Stimulated activated CD8-positive, alpha-beta memory T cell treated with anti-CD3 and anti-CD28 coated beads, Interleukin-4, amount 100 ng/mL, for 1 hour (primary cell): ENCODE measurements around the gene C1QTNF3.
"Not testable (repeated sequence)": the region's sequence is repeated elsewhere in the genome, so short reads cannot be mapped to it uniquely, and the experiment has no call there.

Experiments
- DNase-seq, 2 donors: peaks; one replicate each; pipeline ENCODE4 v3.0.0-alpha.2; 2020; ENCODE audit warnings: low read depth in 2 of 2, low spot score in 1 of 2

Gene C1QTNF3

GRCh38 chr5:34051374-34051980, 8.5 kb upstream of the C1QTNF3 start:
- DNase-seq: no peak

- no peak for DNase-seq
These were observed 5.0 kb upstream of the C1QTNF3 start for GRCh38 chr5:34047774-34048572.

GRCh38 chr5:34047143-34047542, 4.1 kb upstream of the C1QTNF3 start:
- DNase-seq: no peak

GRCh38 chr5:34045996-34046395, 3.0 kb upstream of the C1QTNF3 start:
- no peak for DNase-seq

GRCh38 chr5:34045023-34045422, 2.0 kb upstream of the C1QTNF3 start:
- DNase-seq: no peak

GRCh38 chr5:34042321-34042720, 692 bp downstream of the C1QTNF3 start:
- DNase-seq: no peak

- DNase-seq: no peak
These were observed 1.6 kb downstream of the C1QTNF3 start for GRCh38 chr5:34041247-34041972.

GRCh38 chr5:34040472-34040871, 2.5 kb downstream of the C1QTNF3 start:
- no peak for DNase-seq

- no peak for DNase-seq
These were observed 3.4 kb downstream of the C1QTNF3 start for GRCh38 chr5:34039398-34040157.

GRCh38 chr5:34038838-34039237, 4.2 kb downstream of the C1QTNF3 start:
- no peak for DNase-seq

GRCh38 chr5:34038390-34038789, 4.6 kb downstream of the C1QTNF3 start:
- no peak for DNase-seq

- no peak for DNase-seq
These were observed 5.3 kb downstream of the C1QTNF3 start for GRCh38 chr5:34037726-34038125.

- DNase-seq: no peak
These were observed 7.3 kb downstream of the C1QTNF3 start for GRCh38 chr5:34035756-34036155.

- DNase-seq: no peak
These were observed 8.3 kb downstream of the C1QTNF3 start for GRCh38 chr5:34034534-34035327.

- DNase-seq: no peak
These were observed 11.0 kb downstream of the C1QTNF3 start for GRCh38 chr5:34031966-34032365.

GRCh38 chr5:34031117-34031516, 11.9 kb downstream of the C1QTNF3 start:
- DNase-seq: no peak

- DNase-seq: not testable (repeated sequence)
These were observed 12.4 kb downstream of the C1QTNF3 start for GRCh38 chr5:34030585-34030984.

GRCh38 chr5:34030048-34030447, 13.0 kb downstream of the C1QTNF3 start:
- no peak for DNase-seq

- DNase-seq: no peak
These were observed 14.7 kb downstream of the C1QTNF3 start for GRCh38 chr5:34028349-34028748.

GRCh38 chr5:34026089-34026761, 16.8 kb downstream of the C1QTNF3 start:
- DNase-seq: no peak
